ENCODE measurements around the gene ADARB2.
A peak's percentile ranks its signal among the peaks of the same experiment; 100 is the strongest.

Gene ADARB2

GRCh38 chr10:1516492-1517165 lies 220.7 kb downstream of the ADARB2 start:
- no CpG with 5 or more reads among the region's 29 CpGs for WGBS, 2 donors (ENCODE audit: extremely low coverage in 2 of 2, insufficient read length in 2 of 2, insufficient replicate concordance in 1 of 2)
- Histone ChIP-seq H3K9ac (ENCODE audit: low read depth, low read length, poor library complexity) (no peak overlapping the region), H2BK120ac (ENCODE audit: low read depth, low read length) (no peak overlapping the region), H3K4me3 (ENCODE audit: low read length in 2 of 2) (no peak overlapping the region), H2BK12ac (ENCODE audit: low read length) (no peak overlapping the region), H4K8ac (ENCODE audit: low read depth, low read length) (no peak overlapping the region), H3K9me3 (replicated peaks in 1 of 2; ENCODE audit: control insufficient read depth in 2 of 2, insufficient read depth in 1 of 2, low read depth in 1 of 2, low read length in 2 of 2) (peaks cover 0 to 2% of the 10 kb centered on the region in 2 donors), H2AK5ac (ENCODE audit: low read depth, low read length) (no peak overlapping the region), H2BK15ac (ENCODE audit: low read length) (no peak overlapping the region), H2AFZ (ENCODE audit: low read length) (no peak overlapping the region), H3K23ac (ENCODE audit: low read depth, low read length, poor library complexity) (peak overlapping the region; percentile 12), H3K4me2 (ENCODE audit: insufficient read depth, low read length, poor library complexity, severe bottlenecking) (no peak overlapping the region), H3K36me3 (replicated peaks in 1 of 2; ENCODE audit: control insufficient read depth in 2 of 2, insufficient read depth in 2 of 2, low read length in 2 of 2) (no peaks in the 10 kb centered on the region), H3K4ac (ENCODE audit: low read length) (no peak overlapping the region), H3K4me1 (ENCODE audit: control insufficient read depth in 2 of 2, insufficient read depth in 1 of 2, low read depth in 1 of 2, low read length in 2 of 2) (no peaks in the 10 kb centered on the region), H3K14ac (ENCODE audit: low read length) (no peak overlapping the region), H3K27ac (replicated peaks; ENCODE audit: low read length) (no peak overlapping the region), H3K27me3 (ENCODE audit: control insufficient read depth in 3 of 3, insufficient read depth in 3 of 3, low read depth in 1 of 3, low read length in 3 of 3) (no peaks in the 10 kb centered on the region), H3K18ac (ENCODE audit: low read length) (peak overlapping the region; percentile 69), H2BK5ac (ENCODE audit: low read length) (no peak overlapping the region), H3K79me1 (ENCODE audit: low read depth, low read length) (no peaks in the 10 kb centered on the region), H4K91ac (ENCODE audit: low read depth, low read length, poor library complexity) (no peak overlapping the region)
- no peak for DNase-seq (ENCODE audit: low spot score)

DNA sequence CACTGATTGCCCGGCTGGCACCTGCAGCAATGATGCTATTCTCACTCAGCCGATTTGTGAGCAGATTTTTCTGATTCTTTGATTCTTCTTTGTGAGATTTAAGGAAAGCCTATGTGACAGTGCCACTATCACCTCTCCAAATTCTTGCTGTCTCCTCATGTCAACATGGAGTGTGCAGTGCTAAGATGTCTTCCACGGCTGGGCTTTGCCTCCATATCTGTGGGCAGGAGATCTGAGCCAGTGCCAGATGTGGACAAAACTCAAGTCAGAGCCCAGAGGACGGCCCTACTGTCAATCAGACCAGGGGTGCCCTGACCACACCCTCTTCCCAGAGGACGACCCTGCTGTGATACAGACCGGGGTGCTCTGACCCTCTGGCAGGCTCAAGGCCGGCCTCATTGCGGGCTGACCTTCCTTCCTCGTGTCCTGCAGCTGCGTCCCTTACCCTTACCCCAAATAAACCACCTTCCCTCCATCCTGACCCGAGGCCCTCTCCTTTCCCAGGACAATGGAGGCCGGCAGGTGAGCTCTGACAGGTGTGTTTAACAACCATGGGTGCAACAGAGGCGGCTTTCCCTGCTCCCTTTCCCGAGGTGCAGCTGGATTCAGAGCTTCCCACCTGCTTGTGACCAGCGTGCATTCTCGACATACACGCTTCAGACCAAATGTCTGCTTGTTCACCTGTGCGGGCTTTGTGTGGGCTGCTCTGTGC lies 221.4 kb downstream of the ADARB2 start:
- H3K27ac ChIP-seq (replicated peaks; ENCODE audit: low read length): no peak overlapping the region

DNA sequence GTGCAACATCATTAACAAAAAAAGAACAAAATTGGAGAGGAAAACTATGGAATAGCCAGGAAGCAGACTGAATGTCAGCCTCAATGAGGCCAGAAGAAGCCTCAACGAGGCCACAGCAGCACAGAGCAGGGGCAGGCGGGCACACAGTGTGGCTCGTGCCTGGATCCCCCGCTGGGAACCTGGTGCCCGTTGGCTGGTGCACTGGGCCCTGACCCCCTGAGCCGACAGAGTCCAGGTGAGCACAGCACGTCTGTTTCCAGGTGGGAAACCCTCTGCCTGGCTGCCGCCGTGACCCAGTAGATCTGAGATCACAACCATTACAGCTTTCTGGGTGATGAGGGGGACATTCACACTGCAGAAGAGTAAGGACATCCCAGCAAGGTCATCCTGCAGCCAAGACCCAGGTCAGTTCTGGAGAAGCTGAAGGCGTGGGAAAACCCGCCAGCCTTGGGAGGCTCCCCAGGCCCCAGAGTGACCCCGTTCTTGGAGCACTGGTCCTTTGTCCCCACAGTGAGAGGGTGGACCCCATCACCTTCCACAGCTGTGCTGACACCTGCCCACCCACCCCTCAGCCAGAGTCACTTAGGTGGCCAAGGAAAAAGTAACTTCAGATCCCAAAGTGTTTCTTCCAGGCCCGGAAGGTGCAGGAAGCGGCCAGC lies 222.1 kb downstream of the ADARB2 start:
- no peak for DNase-seq (ENCODE audit: low spot score)
- Histone ChIP-seq H3K9me3 (replicated peaks in 1 of 2; ENCODE audit: control insufficient read depth in 2 of 2, insufficient read depth in 1 of 2, low read depth in 1 of 2, low read length in 2 of 2) (peaks cover 0 to 2% of the 10 kb centered on the region in 2 donors), H3K14ac (ENCODE audit: low read length) (no peak overlapping the region), H2BK5ac (ENCODE audit: low read length) (no peak overlapping the region), H2BK120ac (ENCODE audit: low read depth, low read length) (no peak overlapping the region), H4K91ac (ENCODE audit: low read depth, low read length, poor library complexity) (peak overlapping the region; percentile 38), H3K4me3 (ENCODE audit: low read length in 2 of 2) (no peak overlapping the region), H2BK15ac (ENCODE audit: low read length) (no peak overlapping the region), H2BK12ac (ENCODE audit: low read length) (no peak overlapping the region), H3K79me1 (ENCODE audit: low read depth, low read length) (no peaks in the 10 kb centered on the region), H3K4me2 (ENCODE audit: insufficient read depth, low read length, poor library complexity, severe bottlenecking) (no peak overlapping the region), H3K23ac (ENCODE audit: low read depth, low read length, poor library complexity) (no peak overlapping the region), H3K4me1 (ENCODE audit: control insufficient read depth in 2 of 2, insufficient read depth in 1 of 2, low read depth in 1 of 2, low read length in 2 of 2) (no peaks in the 10 kb centered on the region), H4K8ac (ENCODE audit: low read depth, low read length) (no peak overlapping the region), H3K18ac (ENCODE audit: low read length) (no peak overlapping the region), H2AFZ (ENCODE audit: low read length) (no peak overlapping the region), H3K4ac (ENCODE audit: low read length) (no peak overlapping the region), H3K9ac (ENCODE audit: low read depth, low read length, poor library complexity) (no peak overlapping the region), H3K27ac (replicated peaks; ENCODE audit: low read length) (no peak overlapping the region), H3K36me3 (replicated peaks in 1 of 2; ENCODE audit: control insufficient read depth in 2 of 2, insufficient read depth in 2 of 2, low read length in 2 of 2) (no peaks in the 10 kb centered on the region), H3K27me3 (ENCODE audit: control insufficient read depth in 3 of 3, insufficient read depth in 3 of 3, low read depth in 1 of 3, low read length in 3 of 3) (no peaks in the 10 kb centered on the region), H2AK5ac (ENCODE audit: low read depth, low read length) (peak overlapping the region; percentile 24)
- WGBS, 2 donors (ENCODE audit: extremely low coverage in 2 of 2, insufficient read length in 2 of 2, insufficient replicate concordance in 1 of 2): no CpG with 5 or more reads among the region's 14 CpGs

More for the DNA sequence above, 221.4 kb downstream of the ADARB2 start:
- Histone ChIP-seq H2BK12ac (ENCODE audit: low read length) (no peak overlapping the region), H3K4me3 (ENCODE audit: low read length in 2 of 2) (no peak overlapping the region), H3K4me1 (ENCODE audit: control insufficient read depth in 2 of 2, insufficient read depth in 1 of 2, low read depth in 1 of 2, low read length in 2 of 2) (no peaks in the 10 kb centered on the region), H3K23ac (ENCODE audit: low read depth, low read length, poor library complexity) (peak overlapping the region; percentile 12), H3K4ac (ENCODE audit: low read length) (no peak overlapping the region), H2BK120ac (ENCODE audit: low read depth, low read length) (no peak overlapping the region), H3K27me3 (ENCODE audit: control insufficient read depth in 3 of 3, insufficient read depth in 3 of 3, low read depth in 1 of 3, low read length in 3 of 3) (no peaks in the 10 kb centered on the region), H3K79me1 (ENCODE audit: low read depth, low read length) (no peaks in the 10 kb centered on the region), H3K36me3 (replicated peaks in 1 of 2; ENCODE audit: control insufficient read depth in 2 of 2, insufficient read depth in 2 of 2, low read length in 2 of 2) (no peaks in the 10 kb centered on the region), H2AK5ac (ENCODE audit: low read depth, low read length) (peak overlapping the region; percentile 24), H3K18ac (ENCODE audit: low read length) (peak overlapping the region; percentile 69), H2BK15ac (ENCODE audit: low read length) (no peak overlapping the region), H4K91ac (ENCODE audit: low read depth, low read length, poor library complexity) (no peak overlapping the region), H4K8ac (ENCODE audit: low read depth, low read length) (no peak overlapping the region), H3K14ac (ENCODE audit: low read length) (no peak overlapping the region), H3K9me3 (replicated peaks in 1 of 2; ENCODE audit: control insufficient read depth in 2 of 2, insufficient read depth in 1 of 2, low read depth in 1 of 2, low read length in 2 of 2) (peaks cover 0 to 2% of the 10 kb centered on the region in 2 donors), H2BK5ac (ENCODE audit: low read length) (no peak overlapping the region), H3K9ac (ENCODE audit: low read depth, low read length, poor library complexity) (no peak overlapping the region), H3K4me2 (ENCODE audit: insufficient read depth, low read length, poor library complexity, severe bottlenecking) (no peak overlapping the region), H2AFZ (ENCODE audit: low read length) (no peak overlapping the region)
- no CpG with 5 or more reads among the region's 18 CpGs for WGBS, 2 donors (ENCODE audit: extremely low coverage in 2 of 2, insufficient read length in 2 of 2, insufficient replicate concordance in 1 of 2)
- no peak for DNase-seq (ENCODE audit: low spot score)

DNA sequence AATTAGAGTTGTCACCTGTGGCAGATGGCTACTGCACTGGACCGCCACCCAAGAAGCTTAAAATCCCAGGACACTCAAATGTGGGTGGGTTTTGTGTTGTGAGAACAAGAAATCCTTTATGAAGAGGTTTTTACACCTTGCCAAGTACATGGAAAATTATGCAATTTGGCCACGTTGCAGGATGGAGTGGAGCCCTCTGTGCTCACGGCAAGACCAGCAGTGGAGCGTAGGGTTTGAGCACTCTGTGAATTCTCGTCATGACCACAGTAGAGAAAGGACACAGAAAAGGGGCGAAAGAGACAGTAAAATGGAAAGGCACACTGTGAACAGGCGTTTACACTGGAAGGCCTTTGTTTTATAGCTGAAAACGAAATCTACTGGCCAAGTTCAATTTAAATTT lies 222.6 kb downstream of the ADARB2 start:
- no peak overlapping the region for H2AK5ac ChIP-seq (ENCODE audit: low read depth, low read length)
- H2AFZ ChIP-seq (ENCODE audit: low read length): no peak overlapping the region
- no peak overlapping the region for H4K8ac ChIP-seq (ENCODE audit: low read depth, low read length)

More for the DNA sequence above, 222.6 kb downstream of the ADARB2 start:
- no peaks in the 10 kb centered on the region for H3K36me3 ChIP-seq (replicated peaks in 1 of 2; ENCODE audit: control insufficient read depth in 2 of 2, insufficient read depth in 2 of 2, low read length in 2 of 2)
- H3K18ac ChIP-seq (ENCODE audit: low read length): no peak overlapping the region
- no peak overlapping the region for H3K9ac ChIP-seq (ENCODE audit: low read depth, low read length, poor library complexity)
- H3K4me3 ChIP-seq (ENCODE audit: low read length in 2 of 2): no peak overlapping the region
- H3K4ac ChIP-seq (ENCODE audit: low read length): no peak overlapping the region
- H3K27ac ChIP-seq (replicated peaks; ENCODE audit: low read length): no peak overlapping the region
- H2BK5ac ChIP-seq (ENCODE audit: low read length): no peak overlapping the region
- no peak for DNase-seq (ENCODE audit: low spot score)
- no CpG with 5 or more reads among the region's 8 CpGs for WGBS, 2 donors (ENCODE audit: extremely low coverage in 2 of 2, insufficient read length in 2 of 2, insufficient replicate concordance in 1 of 2)
- H3K9me3 ChIP-seq (replicated peaks in 1 of 2; ENCODE audit: control insufficient read depth in 2 of 2, insufficient read depth in 1 of 2, low read depth in 1 of 2, low read length in 2 of 2): peaks cover 0 to 2% of the 10 kb centered on the region in 2 donors
- H3K14ac ChIP-seq (ENCODE audit: low read length): no peak overlapping the region
- H2BK120ac ChIP-seq (ENCODE audit: low read depth, low read length): no peak overlapping the region
- no peak overlapping the region for H2BK15ac ChIP-seq (ENCODE audit: low read length)
- H3K79me1 ChIP-seq (ENCODE audit: low read depth, low read length): no peaks in the 10 kb centered on the region
- H3K4me1 ChIP-seq (ENCODE audit: control insufficient read depth in 2 of 2, insufficient read depth in 1 of 2, low read depth in 1 of 2, low read length in 2 of 2): no peaks in the 10 kb centered on the region
- H2BK12ac ChIP-seq (ENCODE audit: low read length): no peak overlapping the region
- no peak overlapping the region for H3K23ac ChIP-seq (ENCODE audit: low read depth, low read length, poor library complexity)
- H3K27me3 ChIP-seq (ENCODE audit: control insufficient read depth in 3 of 3, insufficient read depth in 3 of 3, low read depth in 1 of 3, low read length in 3 of 3): no peaks in the 10 kb centered on the region
- H4K91ac ChIP-seq (ENCODE audit: low read depth, low read length, poor library complexity): no peak overlapping the region
- H3K4me2 ChIP-seq (ENCODE audit: insufficient read depth, low read length, poor library complexity, severe bottlenecking): no peak overlapping the region
